ENCODE measurements around the gene SLC25A10.

SLC25A10 gene

DNA sequence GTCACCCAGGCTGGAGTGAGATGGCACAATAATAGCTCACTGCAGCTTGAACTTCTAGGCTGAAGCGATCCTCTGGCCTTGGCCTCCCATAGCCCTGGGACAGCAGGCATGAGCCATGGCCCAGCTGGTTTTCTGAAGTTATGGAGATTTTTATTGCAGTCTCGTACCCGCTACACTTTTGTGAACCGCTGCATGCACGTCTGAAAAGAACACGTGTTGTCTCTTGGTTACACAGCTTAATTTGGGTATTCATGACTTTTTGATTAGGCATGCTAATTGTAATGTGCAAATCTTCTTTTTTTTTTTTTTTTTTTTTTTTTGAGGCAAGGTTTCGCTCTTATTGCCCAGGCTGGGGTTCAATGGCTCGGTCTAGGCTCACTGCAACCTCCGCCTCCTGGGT is 13.4 kb downstream of the SLC25A10 start:
- TF ChIP-seq, protein P1, sequence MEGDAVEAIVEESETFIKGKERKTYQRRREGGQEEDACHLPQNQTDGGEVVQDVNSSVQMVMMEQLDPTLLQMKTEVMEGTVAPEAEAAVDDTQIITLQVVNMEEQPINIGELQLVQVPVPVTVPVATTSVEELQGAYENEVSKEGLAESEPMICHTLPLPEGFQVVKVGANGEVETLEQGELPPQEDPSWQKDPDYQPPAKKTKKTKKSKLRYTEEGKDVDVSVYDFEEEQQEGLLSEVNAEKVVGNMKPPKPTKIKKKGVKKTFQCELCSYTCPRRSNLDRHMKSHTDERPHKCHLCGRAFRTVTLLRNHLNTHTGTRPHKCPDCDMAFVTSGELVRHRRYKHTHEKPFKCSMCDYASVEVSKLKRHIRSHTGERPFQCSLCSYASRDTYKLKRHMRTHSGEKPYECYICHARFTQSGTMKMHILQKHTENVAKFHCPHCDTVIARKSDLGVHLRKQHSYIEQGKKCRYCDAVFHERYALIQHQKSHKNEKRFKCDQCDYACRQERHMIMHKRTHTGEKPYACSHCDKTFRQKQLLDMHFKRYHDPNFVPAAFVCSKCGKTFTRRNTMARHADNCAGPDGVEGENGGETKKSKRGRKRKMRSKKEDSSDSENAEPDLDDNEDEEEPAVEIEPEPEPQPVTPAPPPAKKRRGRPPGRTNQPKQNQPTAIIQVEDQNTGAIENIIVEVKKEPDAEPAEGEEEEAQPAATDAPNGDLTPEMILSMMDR (IDR thresholded peaks at IDR 0.05; ENCODE audit: insufficient read depth, low read depth, low read length, missing control alignments), result no peak
- DNase-seq (ENCODE audit: low read depth), result no peak

DNA sequence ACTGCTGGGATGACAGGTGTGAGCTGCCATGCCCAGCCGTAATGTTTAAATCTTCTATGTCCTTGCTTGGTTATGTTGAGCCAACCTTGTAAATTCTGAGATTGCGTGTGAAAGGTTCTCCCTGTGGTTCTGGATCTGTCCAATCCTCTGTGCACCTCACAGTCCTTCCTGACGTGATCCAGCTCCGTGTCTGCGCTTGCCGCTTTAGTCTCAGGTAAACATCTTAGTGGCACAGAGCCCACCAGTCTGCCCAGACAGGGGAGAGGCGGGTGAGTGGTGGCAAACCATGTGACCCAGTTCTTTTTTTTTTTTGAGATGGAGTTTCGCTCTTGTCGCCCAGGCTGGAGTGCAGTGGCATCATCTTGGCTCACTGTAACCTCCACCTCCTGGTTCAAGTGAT is 13.9 kb downstream of the SLC25A10 start:
- TF ChIP-seq, protein P1 (IDR thresholded peaks at IDR 0.05; ENCODE audit: insufficient read depth, low read depth, low read length, missing control alignments), result no peak
- DNase-seq (ENCODE audit: low read depth), result peak; percentile 22
- H3K4me3 ChIP-seq (ENCODE audit: low read length), result no peak overlapping the region

More for the DNA sequence above, 13.4 kb downstream of the SLC25A10 start:
- H3K4me3 ChIP-seq (ENCODE audit: low read length), result no peak overlapping the region

DNA sequence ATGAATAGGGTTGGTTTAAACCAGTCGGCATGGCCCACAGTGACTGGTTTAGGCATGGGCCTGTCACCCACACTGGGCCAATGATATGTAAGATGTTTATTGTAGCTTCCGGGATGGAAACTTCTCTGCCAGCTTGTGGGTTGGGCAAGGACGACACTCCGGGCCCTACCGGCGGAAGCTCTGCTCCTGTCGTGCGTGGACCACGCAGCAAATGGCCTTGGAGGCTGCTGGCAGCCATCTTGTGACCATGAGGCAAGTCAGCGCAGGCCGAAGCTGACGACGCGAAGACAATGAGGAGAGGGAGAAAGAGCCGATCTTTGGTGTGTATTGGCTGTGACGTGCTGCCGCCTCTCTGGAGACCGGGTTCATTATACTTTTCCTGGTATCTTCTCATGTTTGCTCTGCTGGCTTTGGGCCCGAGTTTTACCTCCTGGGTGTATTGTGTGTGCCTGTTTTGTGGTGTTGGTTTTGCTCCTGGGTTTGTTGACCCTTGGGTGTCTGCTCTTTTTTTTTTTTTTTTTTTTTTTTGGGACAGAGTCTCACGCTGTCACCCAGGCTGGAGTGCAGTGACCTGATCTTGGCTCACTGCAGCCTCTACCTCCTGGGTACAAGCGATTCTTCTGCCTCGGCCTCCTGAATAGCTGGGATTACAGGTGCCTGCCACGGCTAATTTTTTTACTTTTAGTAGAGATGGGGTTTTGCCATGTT is 15.4 kb downstream of the SLC25A10 start:
- peak; percentile 42 for DNase-seq (ENCODE audit: low read depth)
- H3K4me3 ChIP-seq (ENCODE audit: low read length), result no peak overlapping the region
- TF ChIP-seq, protein P1 (IDR thresholded peaks at IDR 0.05; ENCODE audit: insufficient read depth, low read depth, low read length, missing control alignments), result no peak

DNA sequence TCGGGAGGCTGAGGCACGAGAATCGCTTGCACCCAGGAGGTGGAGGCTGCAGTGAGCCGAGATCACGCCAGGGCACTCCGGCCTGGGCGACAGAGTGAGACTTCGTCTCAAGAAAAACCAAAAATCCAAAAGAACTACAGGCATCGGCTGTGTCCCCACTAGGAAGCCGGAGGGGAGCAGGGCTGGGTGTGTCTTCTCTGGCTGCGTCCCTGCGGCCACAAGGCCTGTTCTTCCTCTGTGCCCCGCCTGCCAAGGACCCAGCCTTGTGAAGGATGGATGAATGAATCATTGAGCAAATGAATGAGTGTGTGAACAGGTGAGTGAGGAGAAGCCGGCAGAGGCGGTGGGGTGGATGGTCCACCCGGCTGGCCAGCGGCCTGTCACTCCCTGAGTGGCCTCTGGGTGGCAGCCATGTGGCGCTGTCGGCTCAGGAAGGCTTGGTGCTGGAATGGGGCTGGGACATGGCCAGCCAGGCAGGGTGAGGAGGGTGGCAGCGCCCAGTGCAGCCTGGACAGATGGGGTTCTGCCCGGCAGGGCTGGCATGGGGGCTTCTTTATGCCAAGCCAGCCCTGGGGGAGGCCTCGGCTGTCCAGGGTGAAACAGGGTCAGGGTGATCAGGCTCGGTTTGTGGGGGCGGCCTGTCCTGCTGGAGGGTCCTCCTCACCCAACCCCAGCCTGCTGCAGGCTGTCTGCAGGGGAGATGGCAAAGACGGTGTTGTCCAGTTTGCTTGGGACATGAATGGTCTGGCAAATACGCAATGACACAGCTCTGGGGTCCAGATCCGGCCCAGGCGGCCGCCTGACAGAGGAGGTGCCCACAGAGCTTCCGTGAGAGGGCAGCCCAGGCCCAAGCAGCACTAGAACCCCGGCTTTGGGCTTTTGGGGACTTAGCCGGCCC is 21.7 kb downstream of the SLC25A10 start:
- no peak overlapping the region for H3K4me3 ChIP-seq (ENCODE audit: low read length)
- peak; percentile 76 for DNase-seq (ENCODE audit: low read depth)
- TF ChIP-seq, protein P1 (IDR thresholded peaks at IDR 0.05; ENCODE audit: insufficient read depth, low read depth, low read length, missing control alignments), result peak; percentile 90

DNA sequence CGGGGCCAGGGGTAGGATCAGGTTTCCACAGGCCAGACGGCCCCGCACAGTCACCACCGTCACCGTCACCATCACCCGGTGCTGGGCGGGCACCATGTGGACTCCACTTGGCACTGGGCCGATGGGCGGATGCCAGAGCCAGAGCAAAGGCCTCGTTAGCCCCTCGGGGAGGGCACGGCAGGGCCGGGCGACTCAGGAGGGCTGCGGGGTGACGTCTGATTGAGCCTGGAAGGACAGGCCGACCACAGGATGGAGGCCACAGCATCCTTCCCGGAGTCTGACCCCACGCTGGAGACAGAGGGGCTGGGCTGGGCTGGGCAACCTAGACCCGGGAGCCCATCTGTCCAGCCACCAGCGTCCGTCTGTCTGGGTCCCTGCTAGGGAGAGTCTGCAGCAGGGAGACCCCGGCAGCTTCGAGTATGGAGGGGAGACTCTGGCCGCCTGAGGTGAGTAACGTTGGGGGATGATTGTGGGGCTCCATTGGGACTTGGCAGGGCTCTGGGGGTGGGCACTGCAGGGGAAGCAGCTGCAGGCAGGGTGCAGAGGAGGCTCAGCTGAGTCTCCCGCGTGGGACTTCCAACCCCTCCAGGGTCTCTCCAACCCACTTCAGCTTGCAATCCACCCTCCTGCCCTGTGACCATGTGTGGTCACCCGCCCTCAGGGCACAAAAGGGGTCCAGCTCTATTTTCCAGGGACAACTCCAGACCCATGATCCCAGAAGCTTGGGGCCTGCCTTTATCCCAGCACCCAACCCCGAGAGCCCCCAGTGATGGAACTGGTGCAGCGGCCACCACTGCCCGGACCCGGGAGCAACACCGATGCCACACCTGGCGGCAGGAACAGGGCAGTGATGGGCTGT is 22.6 kb downstream of the SLC25A10 start:
- H3K4me3 ChIP-seq (ENCODE audit: low read length), result no peak overlapping the region
- no peak for DNase-seq (ENCODE audit: low read depth)
- TF ChIP-seq, protein P1 (IDR thresholded peaks at IDR 0.05; ENCODE audit: insufficient read depth, low read depth, low read length, missing control alignments), result no peak

DNA sequence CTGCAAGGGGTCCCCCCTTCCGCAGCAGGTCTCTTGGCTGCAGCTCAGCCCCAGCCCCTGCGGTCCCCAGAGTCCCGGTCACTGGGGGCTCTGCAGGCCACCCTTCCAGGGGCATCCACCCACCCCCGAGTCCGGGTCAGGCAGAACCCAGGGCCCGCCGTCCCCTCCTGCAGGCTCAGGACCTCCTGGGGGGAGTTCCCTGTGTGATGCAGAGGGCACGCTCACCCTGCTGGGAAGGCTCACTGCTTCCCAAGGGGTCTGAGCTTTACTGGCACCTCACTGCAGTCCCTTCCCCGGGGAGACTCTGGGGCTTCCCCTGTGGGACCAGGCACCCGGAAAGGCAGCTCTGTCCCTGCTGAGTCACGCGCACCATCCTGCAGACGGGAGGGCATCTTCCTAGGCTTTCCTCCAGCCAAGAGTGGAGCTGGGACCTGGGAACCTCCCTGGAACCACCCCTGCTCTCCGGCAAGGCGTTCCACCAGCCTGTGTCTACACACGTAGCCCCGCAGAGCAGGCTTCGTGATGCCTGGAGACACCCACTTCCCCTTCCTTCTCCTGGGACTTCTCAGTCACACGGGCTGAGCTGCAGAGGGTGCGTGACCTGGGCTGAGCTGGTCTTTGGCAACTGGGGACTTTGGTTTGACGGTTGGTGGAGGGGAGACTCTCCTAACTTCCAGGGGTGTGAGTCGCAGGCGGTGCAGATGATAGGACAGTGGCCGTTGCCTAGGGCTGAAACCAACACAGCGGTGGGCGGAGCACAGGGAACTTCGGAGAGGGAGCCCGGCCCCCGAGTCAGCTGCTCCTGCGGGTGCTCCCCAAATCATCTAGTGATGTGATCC is 23.4 kb downstream of the SLC25A10 start:
- DNase-seq (ENCODE audit: low read depth), result peak; percentile 84
- peak overlapping the region; percentile 39 for H3K4me3 ChIP-seq (ENCODE audit: low read length)
- TF ChIP-seq, protein P1 (IDR thresholded peaks at IDR 0.05; ENCODE audit: insufficient read depth, low read depth, low read length, missing control alignments), result no peak
